H9 (cell line): Measurements from ENCODE around the gene ELOVL6. TPM values are rescaled to one million over a fixed set of nuclear protein-coding genes. Genes with fewer than 3 reads are reported as not detected.

ENCODE experiments used
- DNase-seq: peaks from one replicate; pipeline ENCODE4 v3.0.0-alpha.2; 2017
- H2AFZ ChIP-seq: one replicate; pipeline ENCODE4 v1.6.1; 2013; ENCODE audit warnings: mild to moderate bottlenecking, low read length, control low read depth, moderate library complexity
- H2AK5ac ChIP-seq: 2 replicates; pipeline ENCODE4 v1.6.1; 2013; ENCODE audit warnings: low read length, control low read depth, mixed read lengths; ENCODE audit not compliant: insufficient read length
- H2BK120ac ChIP-seq: one replicate; pipeline ENCODE4 v1.6.1; 2013; ENCODE audit warnings: low read depth, mild to moderate bottlenecking, low read length, control low read depth, inconsistent platforms; ENCODE audit not compliant: poor library complexity, severe bottlenecking
- H2BK12ac ChIP-seq: 2 replicates; pipeline ENCODE4 v1.6.1; 2013; ENCODE audit warnings: low read length, control low read depth, mixed read lengths, low read depth; ENCODE audit not compliant: insufficient read length
- H2BK15ac ChIP-seq: 2 replicates; pipeline ENCODE4 v1.6.1; 2013; ENCODE audit warnings: low read depth, low read length, control low read depth
- H2BK20ac ChIP-seq: one replicate; pipeline ENCODE4 v1.6.1; 2013; ENCODE audit warnings: low read depth, mild to moderate bottlenecking, low read length, control low read depth, inconsistent platforms; ENCODE audit not compliant: poor library complexity, severe bottlenecking
- H2BK5ac ChIP-seq: 2 replicates; pipeline ENCODE4 v1.6.1; 2013; ENCODE audit warnings: low read length, control low read depth, mixed read lengths; ENCODE audit not compliant: insufficient read length
- H3K14ac ChIP-seq: 2 replicates; pipeline ENCODE4 v1.6.1; 2013; ENCODE audit warnings: low read length, control low read depth; ENCODE audit not compliant: insufficient read depth
- H3K18ac ChIP-seq: 2 replicates; pipeline ENCODE4 v1.6.1; 2013; ENCODE audit warnings: low read depth, mild to moderate bottlenecking, mixed read lengths, low read length, control low read depth; ENCODE audit not compliant: insufficient read length
- H3K23ac ChIP-seq: 2 replicates; pipeline ENCODE4 v1.6.1; 2013; ENCODE audit warnings: low read length, control low read depth, mixed read lengths, low read depth; ENCODE audit not compliant: insufficient read length
- H3K23me2 ChIP-seq: 2 replicates; pipeline ENCODE4 v1.6.1; 2013; ENCODE audit warnings: low read depth, mild to moderate bottlenecking, mixed read lengths, low read length, control low read depth; ENCODE audit not compliant: insufficient read length, poor library complexity, severe bottlenecking
- H3K27ac ChIP-seq: 2 replicates; pipeline ENCODE4 v1.5.1; 2013; ENCODE audit warnings: low read length, control low read depth, mixed read lengths, low read depth; ENCODE audit not compliant: insufficient read length
- H3K27me3 ChIP-seq: 2 replicates; pipeline ENCODE4 v1.6.1; 2013; ENCODE audit warnings: low read length, control low read depth, inconsistent platforms; ENCODE audit not compliant: insufficient read depth
- H3K4ac ChIP-seq: 2 replicates; pipeline ENCODE4 v1.6.1; 2013; ENCODE audit warnings: low read depth, mild to moderate bottlenecking, control low read depth, inconsistent platforms, low read length, moderate library complexity
- H3K4me1 ChIP-seq: 2 replicates; pipeline ENCODE4 v1.6.1; 2013; ENCODE audit warnings: low read length, control low read depth, inconsistent platforms; ENCODE audit not compliant: insufficient read depth
- H3K4me2 ChIP-seq: 2 replicates; pipeline ENCODE4 v1.6.1; 2013; ENCODE audit warnings: low read length, control low read depth, mixed read lengths; ENCODE audit not compliant: insufficient read length, insufficient read depth
- H3K56ac ChIP-seq: 2 replicates; pipeline ENCODE4 v1.6.1; 2013; ENCODE audit warnings: low read depth, mild to moderate bottlenecking, mixed read lengths, low read length, control low read depth; ENCODE audit not compliant: insufficient read length
- H3K79me1 ChIP-seq: 2 replicates; pipeline ENCODE4 v1.6.1; 2013; ENCODE audit warnings: low read depth, mild to moderate bottlenecking, moderate library complexity, low read length, control low read depth, inconsistent platforms; ENCODE audit not compliant: insufficient read depth, poor library complexity, severe bottlenecking
- H3K79me2 ChIP-seq: 2 replicates; pipeline ENCODE4 v1.6.1; 2013; ENCODE audit warnings: low read length, control low read depth, inconsistent platforms; ENCODE audit not compliant: insufficient read depth
- H3K9ac ChIP-seq: 2 replicates; pipeline ENCODE4 v1.6.1; 2013; ENCODE audit warnings: low read length, control low read depth, mixed read lengths; ENCODE audit not compliant: insufficient read length; ENCODE audit errors: extremely low read depth
- H3K9me3 ChIP-seq: one replicate; pipeline ENCODE4 v1.6.1; 2013; ENCODE audit warnings: low read depth, low read length, inconsistent platforms; ENCODE audit not compliant: control insufficient read depth
- H3T11ph ChIP-seq: one replicate; pipeline ENCODE4 v1.6.1; 2013; ENCODE audit warnings: mild to moderate bottlenecking, low read length, control low read depth, inconsistent platforms
- H4K20me1 ChIP-seq: one replicate; pipeline ENCODE4 v1.6.1; 2013; ENCODE audit not compliant: control insufficient read depth, insufficient read length, insufficient read depth
- H4K5ac ChIP-seq: 2 replicates; pipeline ENCODE4 v1.6.1; 2013; ENCODE audit warnings: low read depth, mild to moderate bottlenecking, mixed read lengths, low read length, control low read depth; ENCODE audit not compliant: insufficient read length
- H4K8ac ChIP-seq: replicated peaks from 2 replicates; pipeline ENCODE4 v1.6.1; 2013; ENCODE audit warnings: low read length, control low read depth, mixed read lengths, low read depth; ENCODE audit not compliant: insufficient read length
- H4K91ac ChIP-seq: 2 replicates; pipeline ENCODE4 v1.6.1; 2013; ENCODE audit warnings: low read depth, mild to moderate bottlenecking, moderate library complexity, mixed read lengths, low read length, control low read depth; ENCODE audit not compliant: insufficient read length
- H3K27ac Mint-ChIP-seq, 3 experiments: 2 replicates in 2 of 3; 3 replicates in 1 of 3; pipeline ENCODE4 v1.8.0; 2020 to 2021; ENCODE audit warnings: mixed read lengths in 3 of 3, mild to moderate bottlenecking in 1 of 3, moderate library complexity in 1 of 3
- H3K27me3 Mint-ChIP-seq: 2 replicates; pipeline ENCODE4 v1.8.0; 2021; ENCODE audit warnings: low read depth, mild to moderate bottlenecking, moderate library complexity, mixed read lengths
- H3K36me3 Mint-ChIP-seq, 3 experiments: 2 replicates in 2 of 3; 3 replicates in 1 of 3; pipeline ENCODE4 v1.8.0; 2020 to 2021; ENCODE audit warnings: low read depth in 3 of 3, mixed read lengths in 3 of 3; ENCODE audit not compliant: insufficient read depth in 1 of 3
- H3K4me1 Mint-ChIP-seq, 2 experiments: 2 replicates each; pipeline ENCODE4 v1.8.0; 2020; ENCODE audit warnings: mixed read lengths in 2 of 2
- H3K4me3 Mint-ChIP-seq, 2 experiments: 2 replicates in 1 of 2; 3 replicates in 1 of 2; pipeline ENCODE4 v1.8.0; 2020 to 2021; ENCODE audit warnings: mild to moderate bottlenecking in 2 of 2, mixed read lengths in 2 of 2, moderate library complexity in 1 of 2
- H3K9me3 Mint-ChIP-seq, 2 experiments: 2 replicates in 1 of 2; 3 replicates in 1 of 2; pipeline ENCODE4 v1.8.0; 2020; ENCODE audit warnings: mild to moderate bottlenecking in 2 of 2, mixed read lengths in 2 of 2, moderate library complexity in 1 of 2
- WGBS: extraction: QIAGEN DNeasy Blood & Tissue Kit; methylation state at CpG from one replicate; pipeline ENCODE4 v1.1.7; 2013; ENCODE audit warnings: missing lambda C conversion rate, low lambda C conversion rate, mixed read lengths; ENCODE audit not compliant: insufficient read length; ENCODE audit errors: extremely low coverage; 5-methylcytosine and 5-hydroxymethylcytosine counted together
- total RNA-seq: library from RNA; stranded (reverse); gene quantifications from 2 replicates; pipeline ENCODE4 v1.2.1, GENCODE V29; 2021
- TF ChIP-seq, protein P1 (sequence below): fragments of 200-600 bp; sonication (generic); conservative IDR thresholded peaks from 3 replicates; pipeline ENCODE4 v1.8.0; 2021; ENCODE audit warnings: antibody characterized with exemption, mild to moderate bottlenecking

Gene ELOVL6
- total RNA-seq, 1 experiment from 2014 or later, result 64.6 TPM

DNA sequence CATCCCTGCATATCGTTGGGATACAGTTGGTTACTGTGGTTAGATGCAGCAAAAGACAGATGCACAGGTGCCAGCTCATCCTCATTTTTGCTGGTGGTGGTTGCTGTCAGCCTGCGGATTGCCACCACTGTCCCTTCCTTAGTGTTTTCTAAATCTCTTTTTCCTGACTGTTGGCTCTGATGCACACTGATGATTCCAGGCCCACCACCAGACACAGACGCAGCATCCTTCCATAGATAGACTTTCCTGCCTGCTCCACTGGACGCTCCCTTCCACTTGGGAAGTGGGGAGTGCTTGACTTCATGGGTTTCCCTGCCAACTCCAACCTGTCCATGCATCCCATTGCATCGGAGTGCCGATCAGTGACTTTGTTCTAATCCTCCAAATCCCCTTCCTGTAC, 184.2 kb downstream of the ELOVL6 start:
- no peak overlapping the region for H2BK20ac ChIP-seq
- H2BK15ac ChIP-seq, result no peak overlapping the region
- H3K4me1 ChIP-seq, result no peaks in the 10 kb centered on the region; the same call in 1 of the 2 replicates
- no peak overlapping the region for H3K27ac ChIP-seq
- no peak overlapping the region for H2AK5ac ChIP-seq
- H4K8ac ChIP-seq, result no peak overlapping the region
- H3K4me3 Mint-ChIP-seq, result no peak overlapping the region
- H3K18ac ChIP-seq, result peak overlapping the region; percentile 3
- no peak overlapping the region for H3K27ac Mint-ChIP-seq
- no peak overlapping the region for H3K4me2 ChIP-seq
- H2AFZ ChIP-seq, result no peak overlapping the region
- H4K5ac ChIP-seq, result no peak overlapping the region
- H2BK5ac ChIP-seq, result no peak overlapping the region
- H2BK120ac ChIP-seq, result no peak overlapping the region
- H3K56ac ChIP-seq, result no peak overlapping the region
- no peak overlapping the region for H3T11ph ChIP-seq
- WGBS, result no CpG with 5 or more reads among the region's 6 CpGs
- no peak overlapping the region for H3K4ac ChIP-seq
- H2BK12ac ChIP-seq, result no peak overlapping the region
- no peak overlapping the region for H3K14ac ChIP-seq
- DNase-seq, result no peak
- no peak overlapping the region for H3K23ac ChIP-seq
- peaks cover 0 to 11% (median 6%) of the 10 kb centered on the region in 3 experiments; a peak in 4 of 7 replicates for H3K36me3 Mint-ChIP-seq
- H3K27me3 ChIP-seq, result no peaks in the 10 kb centered on the region
- H4K20me1 ChIP-seq, result no peaks in the 10 kb centered on the region
- no peaks in the 10 kb centered on the region for H3K79me1 ChIP-seq
- no peaks in the 10 kb centered on the region for H3K27me3 Mint-ChIP-seq
- no peak overlapping the region for H4K91ac ChIP-seq
- H3K23me2 ChIP-seq, result no peaks in the 10 kb centered on the region
- TF ChIP-seq, protein P1, sequence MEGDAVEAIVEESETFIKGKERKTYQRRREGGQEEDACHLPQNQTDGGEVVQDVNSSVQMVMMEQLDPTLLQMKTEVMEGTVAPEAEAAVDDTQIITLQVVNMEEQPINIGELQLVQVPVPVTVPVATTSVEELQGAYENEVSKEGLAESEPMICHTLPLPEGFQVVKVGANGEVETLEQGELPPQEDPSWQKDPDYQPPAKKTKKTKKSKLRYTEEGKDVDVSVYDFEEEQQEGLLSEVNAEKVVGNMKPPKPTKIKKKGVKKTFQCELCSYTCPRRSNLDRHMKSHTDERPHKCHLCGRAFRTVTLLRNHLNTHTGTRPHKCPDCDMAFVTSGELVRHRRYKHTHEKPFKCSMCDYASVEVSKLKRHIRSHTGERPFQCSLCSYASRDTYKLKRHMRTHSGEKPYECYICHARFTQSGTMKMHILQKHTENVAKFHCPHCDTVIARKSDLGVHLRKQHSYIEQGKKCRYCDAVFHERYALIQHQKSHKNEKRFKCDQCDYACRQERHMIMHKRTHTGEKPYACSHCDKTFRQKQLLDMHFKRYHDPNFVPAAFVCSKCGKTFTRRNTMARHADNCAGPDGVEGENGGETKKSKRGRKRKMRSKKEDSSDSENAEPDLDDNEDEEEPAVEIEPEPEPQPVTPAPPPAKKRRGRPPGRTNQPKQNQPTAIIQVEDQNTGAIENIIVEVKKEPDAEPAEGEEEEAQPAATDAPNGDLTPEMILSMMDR, result no peak
- H3K4me1 Mint-ChIP-seq, result peaks cover 7 to 13% of the 10 kb centered on the region in 2 experiments
- peaks cover 10% of the 10 kb centered on the region in 2 experiments; a peak in 4 of 5 replicates for H3K9me3 Mint-ChIP-seq
- no peaks in the 10 kb centered on the region for H3K79me2 ChIP-seq
- H3K9me3 ChIP-seq, result no peaks in the 10 kb centered on the region
- no peak overlapping the region for H3K9ac ChIP-seq
